SIG-M5 treated with dmso at 0.1 percent for 504 hours (cell line): ENCODE data around the gene ACRV1.

ENCODE experiments used
- DNase-seq: peaks from one replicate; lab custom pipeline; 2025; ENCODE audit not compliant: unreplicated experiment; lab: John Stamatoyannopoulos, UW

ACRV1 gene

GRCh38 chr11:125662689-125663088 is 18.0 kb downstream of the ACRV1 start:
- no peak for DNase-seq

DNA sequence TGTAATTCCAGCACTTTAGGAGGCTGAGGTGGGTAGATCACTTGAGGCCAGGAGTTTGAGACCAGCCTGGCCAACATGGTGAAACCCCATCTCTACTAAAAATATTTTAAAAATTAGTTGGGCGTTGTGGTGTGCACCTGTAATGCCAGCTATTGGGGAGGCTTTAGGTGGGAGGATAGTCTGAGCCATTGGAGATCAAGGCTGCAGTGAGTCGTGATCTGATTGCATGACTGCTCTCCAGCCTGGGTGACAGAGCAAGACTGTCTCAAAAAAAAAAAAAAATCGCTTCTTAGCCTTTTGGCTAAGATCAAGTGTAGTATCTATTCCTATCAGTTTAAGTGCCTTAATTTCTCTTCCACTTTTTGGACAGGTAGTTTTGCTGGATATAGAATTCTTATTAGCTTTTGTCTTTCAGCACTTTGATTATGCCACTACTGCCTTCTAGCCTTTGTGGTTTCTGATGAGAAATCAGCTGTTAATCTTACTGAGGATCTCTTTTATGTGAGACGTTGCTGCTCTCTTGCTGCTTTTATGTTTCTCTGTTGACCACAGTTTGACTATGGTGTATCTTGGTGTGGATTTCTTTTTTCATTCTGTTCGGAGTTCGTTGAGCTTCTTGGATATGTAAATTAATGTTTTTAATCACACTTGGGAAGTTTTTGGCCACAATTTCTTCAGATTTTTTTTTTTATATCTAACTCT is 31.0 kb downstream of the ACRV1 start:
- no peak for DNase-seq

DNA sequence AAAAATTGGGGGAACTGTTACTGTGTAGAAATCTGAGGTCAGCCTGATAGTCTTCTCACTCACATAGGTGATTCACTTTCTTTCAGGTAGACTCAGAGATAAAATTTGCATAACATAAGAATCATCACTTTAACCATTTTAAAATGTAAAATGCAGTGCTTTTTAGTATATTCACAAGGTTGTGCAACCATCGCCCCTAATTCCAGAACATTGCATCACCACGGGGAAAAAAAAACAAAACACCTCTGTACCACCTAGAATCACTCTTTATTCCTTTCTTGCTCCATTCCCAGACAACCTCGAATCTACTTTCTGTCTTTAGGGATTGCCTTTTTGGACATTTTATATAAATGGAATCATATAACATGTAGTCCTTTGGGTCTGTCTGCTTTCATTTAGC is 34.8 kb downstream of the ACRV1 start:
- DNase-seq = no peak

GRCh38 chr11:125638315-125638714 is 42.3 kb downstream of the ACRV1 start:
- DNase-seq = no peak

DNA sequence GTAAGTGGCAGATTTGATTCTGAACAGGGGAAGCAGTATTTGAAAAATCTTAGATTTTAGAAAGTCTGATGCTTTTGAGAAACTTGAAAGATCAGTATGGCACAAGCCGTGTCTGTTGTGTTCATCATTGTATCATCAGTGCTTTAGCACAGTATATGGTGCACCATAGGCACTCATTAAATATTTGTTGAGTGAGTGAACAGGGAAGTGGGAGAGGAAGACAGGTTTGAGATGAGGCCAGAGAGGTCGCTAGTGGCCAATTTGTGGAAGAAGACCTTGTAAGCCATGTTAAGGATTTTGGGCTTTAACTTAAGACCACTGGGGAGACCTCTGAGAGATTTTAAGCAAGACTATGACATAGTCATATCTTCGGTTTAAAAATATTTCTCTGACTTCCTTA is 42.8 kb downstream of the ACRV1 start:
- DNase-seq = no peak

DNA sequence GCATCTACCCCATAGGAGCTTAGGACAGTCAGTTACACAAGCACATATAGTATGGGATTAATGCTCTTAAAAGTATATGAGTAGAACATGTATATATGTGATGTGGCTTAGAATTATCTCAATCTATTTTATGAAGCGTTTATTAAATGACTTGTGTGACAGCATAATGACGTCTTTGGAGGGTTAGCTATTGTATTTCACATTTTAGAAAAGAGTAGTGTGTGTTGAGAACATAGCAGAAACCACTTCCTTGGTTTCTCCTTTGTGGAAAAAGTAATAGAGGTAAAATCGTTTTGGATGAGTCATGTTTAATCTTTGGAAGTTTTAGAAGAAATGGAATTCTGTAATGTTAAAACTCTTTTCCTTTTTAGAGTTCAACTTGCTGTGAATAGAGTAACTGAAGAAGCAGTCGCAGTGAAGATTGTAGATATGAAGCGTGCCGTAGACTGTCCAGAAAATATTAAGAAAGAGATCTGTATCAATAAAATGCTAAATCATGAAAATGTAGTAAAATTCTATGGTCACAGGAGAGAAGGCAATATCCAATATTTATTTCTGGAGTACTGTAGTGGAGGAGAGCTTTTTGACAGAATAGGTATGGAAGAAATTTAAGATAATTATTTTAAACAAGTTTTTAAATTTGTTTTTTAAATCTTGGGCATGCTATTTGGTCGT is 53.3 kb downstream of the ACRV1 start:
- DNase-seq = no peak

DNA sequence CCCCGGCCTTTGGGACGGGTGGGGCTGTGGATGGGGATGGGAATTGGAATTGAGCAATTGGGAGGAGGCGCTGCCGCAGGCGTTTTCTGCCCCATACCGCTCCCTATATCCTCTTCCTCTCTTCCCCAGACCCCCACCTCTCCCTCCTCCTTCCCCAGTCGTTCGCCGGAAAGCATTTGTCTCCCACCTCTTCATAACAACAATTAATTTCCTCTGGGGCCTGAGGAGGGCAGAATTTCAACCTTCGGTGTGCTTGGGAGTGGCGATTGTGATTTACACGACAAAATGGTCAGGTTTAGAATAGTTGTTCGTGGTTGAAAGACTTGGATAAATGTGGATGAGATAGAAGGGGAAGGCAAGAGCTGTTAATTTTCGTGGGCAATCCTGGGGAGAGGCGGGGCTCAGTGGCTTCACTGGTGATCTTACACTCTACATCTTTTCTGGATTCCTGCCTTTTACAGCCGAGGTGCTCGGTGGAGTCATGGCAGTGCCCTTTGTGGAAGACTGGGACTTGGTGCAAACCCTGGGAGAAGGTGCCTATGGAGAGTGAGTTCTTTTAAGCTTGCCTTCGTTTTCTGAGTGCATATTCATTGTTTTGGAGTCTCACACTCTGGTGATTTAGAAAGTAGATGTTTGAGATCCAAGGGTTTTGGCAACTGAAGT is 54.2 kb downstream of the ACRV1 start:
- peak; percentile 74 for DNase-seq

- DNase-seq = peak; percentile 75
Observed at GRCh38 chr11:125625630-125626287, 54.9 kb downstream of the ACRV1 start.

DNA sequence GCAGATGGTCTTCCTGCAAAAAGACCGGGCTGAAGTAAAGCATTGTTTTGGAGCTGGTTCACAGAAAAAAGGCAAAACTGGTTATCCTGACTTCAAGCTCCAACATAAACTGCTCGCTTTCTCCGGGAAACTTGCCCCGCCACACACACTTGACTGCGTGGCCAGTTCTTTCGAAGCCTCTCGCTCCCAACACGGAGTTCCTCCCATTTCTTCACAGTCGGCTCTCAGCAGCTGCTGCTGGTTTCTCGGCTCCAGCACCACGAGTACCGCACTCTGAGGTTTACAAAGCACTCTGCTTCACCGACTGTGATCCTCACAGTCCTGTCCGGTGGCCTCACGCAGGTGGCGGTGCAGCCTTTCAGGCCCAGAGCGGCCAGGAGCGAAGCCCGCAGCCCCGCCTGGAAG is 55.4 kb downstream of the ACRV1 start:
- peak; percentile 45 for DNase-seq

GRCh38 chr11:125624756-125625213 is 55.9 kb downstream of the ACRV1 start, which contains the start of gene CHEK1:
Gene CHEK1, plus strand, starts transcription at chr11:125625163. Its CDS starts 1,606 bp downstream, at chr11:125626769.
- DNase-seq = no peak

DNA sequence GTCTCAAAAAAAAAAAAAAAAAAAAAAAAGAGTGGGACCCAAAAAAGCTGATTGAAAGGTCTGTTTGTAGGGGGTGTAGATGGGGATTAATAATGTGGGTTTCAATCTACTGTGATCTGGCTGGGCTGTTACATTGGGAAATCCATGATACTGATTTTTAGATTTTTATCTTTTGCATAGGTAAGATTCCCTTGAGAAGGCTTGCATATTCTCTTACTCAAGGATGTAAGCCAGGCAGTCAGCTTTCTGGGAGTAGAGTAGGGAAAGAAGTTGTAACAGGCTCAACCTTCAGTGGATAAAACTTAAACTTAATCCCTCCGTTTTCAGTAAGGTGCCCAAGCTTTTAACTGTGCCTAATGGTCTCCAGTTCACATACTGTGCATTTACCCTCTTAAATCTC is 57.6 kb downstream of the ACRV1 start:
- DNase-seq = no peak

DNA sequence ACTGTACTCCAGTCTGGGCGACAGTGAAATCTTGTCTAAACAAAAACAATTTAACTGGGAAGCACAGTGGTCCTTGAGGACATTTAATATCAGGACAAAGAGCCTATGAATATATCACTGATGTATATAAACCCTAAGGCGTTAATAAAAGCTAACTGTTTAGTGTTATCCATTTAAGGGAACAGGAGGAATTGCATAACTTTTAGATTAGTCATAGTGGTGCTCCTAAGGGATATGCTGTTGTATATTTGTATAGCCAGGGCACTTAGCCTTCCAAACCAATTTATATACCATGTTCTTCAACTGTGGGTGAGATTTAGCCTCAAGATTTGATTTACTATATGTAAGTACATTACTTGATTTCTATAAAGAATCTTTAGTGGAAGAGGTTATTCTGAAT is 58.7 kb downstream of the ACRV1 start:
- DNase-seq = peak; percentile 1
